Measurements from ENCODE around the gene ZNF862.

DNA sequence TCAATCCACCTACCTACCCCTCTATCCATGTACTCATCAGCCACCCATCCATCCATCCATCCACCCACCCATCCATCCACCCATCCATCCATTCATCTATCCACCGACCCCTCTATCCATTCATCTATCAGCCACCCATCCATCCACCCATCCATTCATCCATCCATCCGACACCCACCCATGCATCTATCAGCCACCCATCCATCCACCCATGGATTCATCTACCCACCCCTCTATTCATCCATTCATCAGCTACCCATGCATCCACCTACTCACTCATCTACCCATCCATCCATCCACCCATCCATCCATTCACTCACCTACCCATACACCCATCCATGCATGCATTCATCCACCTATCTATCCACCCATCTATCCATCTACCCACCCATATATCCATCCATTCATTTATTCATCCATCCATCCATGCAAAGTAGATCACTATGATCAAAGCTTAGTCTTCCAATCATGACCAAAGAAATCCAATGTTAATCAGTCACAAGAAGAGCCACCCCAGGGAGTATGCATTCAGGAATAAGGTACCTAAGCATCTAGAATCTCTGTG, 37.1 kb upstream of the ZNF862 start:
- no peak for TF ChIP-seq POLR2AphosphoS5 (IDR thresholded peaks at IDR 0.05; ENCODE audit: low read depth, low read length)
- TF ChIP-seq, protein P1, sequence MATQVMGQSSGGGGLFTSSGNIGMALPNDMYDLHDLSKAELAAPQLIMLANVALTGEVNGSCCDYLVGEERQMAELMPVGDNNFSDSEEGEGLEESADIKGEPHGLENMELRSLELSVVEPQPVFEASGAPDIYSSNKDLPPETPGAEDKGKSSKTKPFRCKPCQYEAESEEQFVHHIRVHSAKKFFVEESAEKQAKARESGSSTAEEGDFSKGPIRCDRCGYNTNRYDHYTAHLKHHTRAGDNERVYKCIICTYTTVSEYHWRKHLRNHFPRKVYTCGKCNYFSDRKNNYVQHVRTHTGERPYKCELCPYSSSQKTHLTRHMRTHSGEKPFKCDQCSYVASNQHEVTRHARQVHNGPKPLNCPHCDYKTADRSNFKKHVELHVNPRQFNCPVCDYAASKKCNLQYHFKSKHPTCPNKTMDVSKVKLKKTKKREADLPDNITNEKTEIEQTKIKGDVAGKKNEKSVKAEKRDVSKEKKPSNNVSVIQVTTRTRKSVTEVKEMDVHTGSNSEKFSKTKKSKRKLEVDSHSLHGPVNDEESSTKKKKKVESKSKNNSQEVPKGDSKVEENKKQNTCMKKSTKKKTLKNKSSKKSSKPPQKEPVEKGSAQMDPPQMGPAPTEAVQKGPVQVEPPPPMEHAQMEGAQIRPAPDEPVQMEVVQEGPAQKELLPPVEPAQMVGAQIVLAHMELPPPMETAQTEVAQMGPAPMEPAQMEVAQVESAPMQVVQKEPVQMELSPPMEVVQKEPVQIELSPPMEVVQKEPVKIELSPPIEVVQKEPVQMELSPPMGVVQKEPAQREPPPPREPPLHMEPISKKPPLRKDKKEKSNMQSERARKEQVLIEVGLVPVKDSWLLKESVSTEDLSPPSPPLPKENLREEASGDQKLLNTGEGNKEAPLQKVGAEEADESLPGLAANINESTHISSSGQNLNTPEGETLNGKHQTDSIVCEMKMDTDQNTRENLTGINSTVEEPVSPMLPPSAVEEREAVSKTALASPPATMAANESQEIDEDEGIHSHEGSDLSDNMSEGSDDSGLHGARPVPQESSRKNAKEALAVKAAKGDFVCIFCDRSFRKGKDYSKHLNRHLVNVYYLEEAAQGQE (IDR thresholded peaks at IDR 0.05; ENCODE audit: insufficient read depth in 1 of 2, low read depth in 2 of 2, low read length in 2 of 2): no peak
- TF ChIP-seq TAF1 (IDR thresholded peaks at IDR 0.05; ENCODE audit: borderline replicate concordance, insufficient read depth, low read length): no peak
- no peak for TF ChIP-seq SIN3A (IDR thresholded peaks at IDR 0.05; ENCODE audit: borderline replicate concordance, insufficient read depth, low read length)
- TF ChIP-seq FOXP2 (optimal IDR thresholded peaks at IDR 0.05; ENCODE audit: borderline replicate concordance, extremely low read depth, extremely low read length, insufficient read depth): no peak

Measured in PFSK-1 (cell line).